Endothelial cell (in vitro differentiated cells): Measurements from ENCODE around the gene KLHL17. TPM values are rescaled to one million over a fixed set of nuclear protein-coding genes. Genes with fewer than 3 reads are reported as not detected.

Source experiments
- DNase-seq: peaks from one replicate; pipeline ENCODE4 v3.0.0; 2021; ENCODE audit warnings: low spot score
- H3K27ac Mint-ChIP-seq: one replicate; pipeline ENCODE4 v1.8.0; 2021; ENCODE audit warnings: mixed read lengths, inconsistent platforms; ENCODE audit not compliant: unreplicated experiment
- H3K27me3 Mint-ChIP-seq: one replicate; pipeline ENCODE4 v1.8.0; 2021; ENCODE audit warnings: mild to moderate bottlenecking, moderate library complexity, mixed read lengths, inconsistent platforms; ENCODE audit not compliant: unreplicated experiment
- H3K36me3 Mint-ChIP-seq: one replicate; pipeline ENCODE4 v1.8.0; 2021; ENCODE audit warnings: mild to moderate bottlenecking, low read depth, mixed read lengths, inconsistent platforms; ENCODE audit not compliant: unreplicated experiment
- H3K4me1 Mint-ChIP-seq: one replicate; pipeline ENCODE4 v1.8.0; 2021; ENCODE audit warnings: mild to moderate bottlenecking, mixed read lengths, inconsistent platforms; ENCODE audit not compliant: unreplicated experiment
- H3K4me3 Mint-ChIP-seq: one replicate; pipeline ENCODE4 v1.8.0; 2021; ENCODE audit warnings: mild to moderate bottlenecking, mixed read lengths, inconsistent platforms; ENCODE audit not compliant: unreplicated experiment
- H3K9me3 Mint-ChIP-seq: one replicate; pipeline ENCODE4 v1.8.0; 2021; ENCODE audit warnings: mixed read lengths, inconsistent platforms; ENCODE audit not compliant: unreplicated experiment
- CTCF ChIP-seq: fragments of 200-600 bp; sonication (generic); IDR thresholded peaks from one replicate; pipeline ENCODE4 v1.5.0; 2021; ENCODE audit warnings: antibody characterized with exemption; ENCODE audit not compliant: unreplicated experiment
- total RNA-seq: library from RNA; stranded (reverse); fragmentation: NEBNext Ultra II Directional; extraction: Animal tissue kit (Norgen Biotek cat#: 25700); gene quantifications from one replicate; pipeline ENCODE4 v1.2.1, GENCODE V29; 2021; ENCODE audit not compliant: unreplicated experiment

Gene KLHL17
- total RNA-seq, 1 donor from 2014 or later: 18.7 TPM

DNA sequence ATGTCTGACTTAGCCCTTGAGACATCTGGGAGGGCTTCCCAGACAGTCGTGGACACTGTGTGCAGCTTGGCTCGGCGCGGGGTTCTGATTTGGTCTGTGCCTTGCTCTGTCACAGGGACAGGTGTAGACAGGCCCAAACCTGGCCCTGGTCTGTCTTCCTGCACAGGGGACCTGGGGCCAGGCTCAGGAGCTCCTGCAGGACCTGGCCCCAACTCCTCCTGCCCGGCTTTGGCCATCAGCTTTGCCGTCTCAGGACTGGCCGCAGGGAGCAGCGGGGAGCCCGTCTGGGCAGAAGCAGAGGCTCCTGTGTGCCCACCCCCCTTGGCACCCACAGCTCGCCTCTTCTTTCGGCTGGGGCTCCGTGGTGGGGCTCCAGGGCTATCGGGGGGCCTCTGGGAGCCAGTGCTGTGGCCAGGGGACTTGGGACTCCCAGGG is 19.8 kb downstream of the KLHL17 start:
- H3K27me3 Mint-ChIP-seq: peaks cover 17% of the 10 kb centered on the region
- H3K27ac Mint-ChIP-seq: no peak overlapping the region
- peaks cover 7% of the 10 kb centered on the region for H3K36me3 Mint-ChIP-seq
- DNase-seq: no peak
- no peak overlapping the region for H3K4me3 Mint-ChIP-seq
- peaks cover 3% of the 10 kb centered on the region for H3K4me1 Mint-ChIP-seq
- no peaks in the 10 kb centered on the region for H3K9me3 Mint-ChIP-seq
- TF ChIP-seq CTCF: no peak

GRCh38 chr1:980602-981395 is 20.4 kb downstream of the KLHL17 start:
- peaks cover 7% of the 10 kb centered on the region for H3K36me3 Mint-ChIP-seq
- H3K4me1 Mint-ChIP-seq: peaks cover 3% of the 10 kb centered on the region
- H3K4me3 Mint-ChIP-seq: no peak overlapping the region
- H3K27me3 Mint-ChIP-seq: peaks cover 13% of the 10 kb centered on the region
- no peak for TF ChIP-seq CTCF
- no peak for DNase-seq
- H3K27ac Mint-ChIP-seq: no peak overlapping the region
- no peaks in the 10 kb centered on the region for H3K9me3 Mint-ChIP-seq

DNA sequence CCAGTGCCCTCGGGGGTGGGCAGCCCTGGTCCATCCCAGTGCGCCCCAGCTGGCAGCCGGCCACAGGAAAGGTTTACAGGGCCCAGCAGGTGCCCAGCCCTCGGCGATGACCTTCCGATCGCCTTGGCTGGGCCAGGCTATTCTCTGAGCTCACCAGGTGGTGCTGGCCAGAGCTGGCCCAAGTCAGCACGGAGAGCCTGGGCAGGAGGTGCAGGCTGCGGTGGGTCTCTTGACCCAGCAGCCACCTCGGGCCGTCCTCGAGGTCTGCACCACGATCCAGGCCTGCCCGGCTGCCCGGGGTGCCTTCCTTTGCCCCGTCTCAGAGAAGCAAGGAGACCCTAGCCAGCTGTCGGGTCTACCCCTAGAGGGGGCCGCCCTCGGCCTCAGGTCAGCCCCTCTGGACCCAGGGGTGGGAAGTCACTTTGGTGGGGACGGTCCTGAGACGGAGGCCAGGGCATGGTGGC is 21.1 kb downstream of the KLHL17 start:
- Mint-ChIP-seq H3K36me3 (peaks cover 7% of the 10 kb centered on the region), H3K9me3 (no peaks in the 10 kb centered on the region), H3K4me1 (peaks cover 3% of the 10 kb centered on the region), H3K27me3 (peaks cover 13% of the 10 kb centered on the region), H3K27ac (no peak overlapping the region), H3K4me3 (no peak overlapping the region)
- DNase-seq: no peak
- TF ChIP-seq CTCF: no peak

- Mint-ChIP-seq H3K4me3 (no peak within 1 kb of the TSS), H3K36me3 (peaks cover 7% of the 10 kb centered on the region), H3K27ac (no peak within 1 kb of the TSS), H3K9me3 (no peaks in the 10 kb centered on the region), H3K4me1 (peaks cover 3% of the 10 kb centered on the region), H3K27me3 (peaks cover 13% of the 10 kb centered on the region)
- no peak for DNase-seq
- TF ChIP-seq CTCF: no peak
Measured at GRCh38 chr1:981955-982558, 21.7 kb downstream of the KLHL17 start, which contains the start of gene PERM1. TSS of gene PERM1 (minus strand) at chr1:982093. CDS start at chr1:981029, 1,064 bp downstream.
